HepG2 (cell line): ENCODE measurements around the gene WNT2B. TPM values are rescaled to one million over a fixed set of nuclear protein-coding genes. Genes with fewer than 3 reads are reported as not detected.
"Not testable (repeated sequence)": the region's sequence is repeated elsewhere in the genome, so short reads cannot be mapped to it uniquely, and the experiment has no call there.

Source experiments
- ATAC-seq: fragments of 200-7000 bp; cut with Tn5 transposase; 3 replicates; pipeline ENCODE4 v1.9.1; 2020; ENCODE audit warnings: mild to moderate bottlenecking, moderate library complexity
- BruUV-seq: library from RNA; stranded (reverse); fragments of 400-500 nt; replicated peaks from 2 replicates; lab custom pipeline; 2021; lab: Mats Ljungman, UMichigan
- CTCF ChIA-PET: fragments of 300-600 bp; formaldehyde crosslinking; extraction: SDS; loops from one replicate; lab custom pipeline; 2021; ENCODE audit warnings: low total read pairs, inconsistent platforms, low intra/inter-chr PET ratio; lab: Yijun Ruan, JAX
- POLR2A ChIA-PET: fragments of 350-600 bp; sonication (Branson Sonifier 250); formaldehyde crosslinking; loops from one replicate; lab custom pipeline; 2020; ENCODE audit warnings: antibody characterized with exemption, inconsistent platforms; lab: Yijun Ruan, JAX
- DNase-seq: peaks from one replicate; pipeline ENCODE4 v3.0.0-alpha.2; 2015; ENCODE audit warnings: low spot score
- FAIRE-seq: peaks from 3 replicates; lab custom pipeline; 2011; peaks lifted over from hg19 to GRCh38; lab: Jason Lieb, UNC
- H2AFZ ChIP-seq: one replicate; pipeline ENCODE4 v1.6.1; 2011; ENCODE audit warnings: low read length, inconsistent platforms
- H3K27ac ChIP-seq: fragments of 300-600 bp; 3 replicates; pipeline ENCODE4 v1.8.0; 2011; ENCODE audit warnings: mixed run types, mild to moderate bottlenecking, mixed read lengths, low read length, inconsistent platforms; ENCODE audit not compliant: insufficient read depth; ENCODE audit errors: extremely low read length
- H3K27me3 ChIP-seq, 2 experiments: fragments of 200-600 bp in 1 of 2; 2 replicates in 1 of 2; 3 replicates in 1 of 2; pipeline versions ENCODE4 v1.6.0 to v1.8.0; 2011; ENCODE audit warnings: low read length in 2 of 2, mild to moderate bottlenecking in 2 of 2, moderate library complexity in 2 of 2, inconsistent platforms in 1 of 2; ENCODE audit not compliant: insufficient read depth in 2 of 2, control insufficient read depth in 1 of 2
- H3K36me3 ChIP-seq, 2 experiments: fragments of 200-600 bp in 1 of 2; replicated peaks in 1 of 2; 2 replicates in 1 of 2; 3 replicates in 1 of 2; pipeline versions ENCODE4 v1.5.1 to v1.8.0; 2011; ENCODE audit warnings: low read length in 2 of 2, inconsistent platforms in 1 of 2; ENCODE audit not compliant: insufficient read depth in 2 of 2, control insufficient read depth in 1 of 2
- H3K4me1 ChIP-seq: 2 replicates; pipeline ENCODE4 v1.5.1; 2012; ENCODE audit warnings: low read length, inconsistent platforms; ENCODE audit not compliant: insufficient read depth
- H3K4me2 ChIP-seq: 2 replicates; pipeline ENCODE4 v1.6.0; 2011; ENCODE audit warnings: low read depth, low read length, inconsistent platforms
- H3K4me3 ChIP-seq, 3 experiments: fragments of 200-600 bp in 1 of 3; sonication (generic), shearing (Covaris generic) in 1 of 3; replicated peaks in 1 of 3; 2 replicates each; pipeline ENCODE4 v1.5.1; 2011 to 2016; ENCODE audit warnings: low read length in 3 of 3, inconsistent platforms in 2 of 3, low read depth in 2 of 3, mild to moderate bottlenecking in 2 of 3, control low read depth in 1 of 3, mixed read lengths in 1 of 3; ENCODE audit not compliant: insufficient read depth in 1 of 3
- H3K79me2 ChIP-seq: one replicate; pipeline ENCODE4 v1.6.1; 2011; ENCODE audit warnings: low read length, inconsistent platforms; ENCODE audit not compliant: insufficient read depth
- H3K9ac ChIP-seq: 2 replicates; pipeline ENCODE4 v1.6.0; 2011; ENCODE audit warnings: mild to moderate bottlenecking, low read depth, low read length, inconsistent platforms; ENCODE audit not compliant: insufficient read depth
- H3K9me3 ChIP-seq: 2 replicates; pipeline ENCODE4 v1.5.1; 2012; ENCODE audit warnings: mild to moderate bottlenecking, low read length
- H4K20me1 ChIP-seq: 2 replicates; pipeline ENCODE4 v1.6.0; 2011; ENCODE audit warnings: inconsistent platforms, mild to moderate bottlenecking, low read length, moderate library complexity; ENCODE audit not compliant: insufficient read depth
- MEIS2 ChIP-seq: sonication (generic); formaldehyde crosslinking; IDR thresholded peaks from 2 replicates; pipeline ENCODE4 v1.9.0; 2021; ENCODE audit warnings: mild to moderate bottlenecking, missing genetic modification reagents
- NBN ChIP-seq: fragments of 450-650 bp; conservative IDR thresholded peaks from 2 replicates; pipeline ENCODE4 v1.6.1; 2017
- STAG1 ChIP-seq: sonication (generic); formaldehyde crosslinking; IDR thresholded peaks from 2 replicates; pipeline ENCODE4 v1.4.0; 2020; ENCODE audit warnings: missing genetic modification reagents
- ZNF281 ChIP-seq: sonication (generic); formaldehyde crosslinking; IDR thresholded peaks from 2 replicates; pipeline ENCODE4 v1.4.0; 2020; ENCODE audit warnings: missing genetic modification reagents, borderline replicate concordance
- ZSCAN12 ChIP-seq: sonication (generic); formaldehyde crosslinking; IDR thresholded peaks from 2 replicates; pipeline ENCODE4 v1.9.0; 2021; ENCODE audit warnings: mild to moderate bottlenecking, missing genetic modification reagents
- WGBS: methylation state at CpG from one replicate; pipeline ENCODE4 v1.1.6; 2017; ENCODE audit warnings: low lambda C conversion rate; 5-methylcytosine and 5-hydroxymethylcytosine counted together
- in situ Hi-C: cut with HindIII; loops from 2 replicates; pipeline ENCODE4 v1.10.0; 2017; ENCODE audit warnings: low pct_unique_long_range_greater_than_20kb; ENCODE audit not compliant: extremely low pct_ligation_motif_present
- intact Hi-C: fragments of 100-400 bp; cut with micrococcal nuclease; formaldehyde crosslinking; loops from one replicate; pipeline ENCODE4 v1.10.0; 2022; ENCODE audit not compliant: unreplicated experiment
- polyA plus RNA-seq, 8 experiments: library from polyadenylated mRNA; depleted of rRNA in 3 of 8; stranded (reverse) in 7 of 8; unstranded in 1 of 8; fragments of >200 nt; fragmentation: Illumina TruSeq in 4 of 8; extraction: Trizol in 4 of 8; gene quantifications; 2 replicates each; pipeline versions ENCODE4 v1.2.1 to v1.2.3, GENCODE V29; 2011 to 2016; ENCODE audit warnings: low read depth in 4 of 8, missing spikeins in 1 of 8, mixed read lengths in 1 of 8; ENCODE audit not compliant: insufficient read depth in 1 of 8
- total RNA-seq, 5 experiments: library from RNA; depleted of rRNA; stranded (reverse); fragments of >200 nt; fragmentation: Illumina TruSeq; extraction: Trizol; gene quantifications; 2 replicates each; pipeline ENCODE4 v1.2.3, GENCODE V29; 2016; ENCODE audit warnings: low read depth in 1 of 5

WNT2B gene
- total and polyA plus RNA-seq, 2 of the 13 experiments (the other 11 are each of a cell fraction or from before 2014, with no cell fraction given) = 0.11 to 0.32 TPM

- 59% methylated on average over 7 of the region's 7 CpGs for WGBS
- in situ Hi-C loops, H3K9me3 ChIP-seq, H3K27me3 ChIP-seq, intact Hi-C loops, H3K79me2 ChIP-seq, CTCF ChIA-PET, DNase-seq, BruUV-seq, H3K4me3 ChIP-seq, H3K36me3 ChIP-seq, POLR2A ChIA-PET, H3K9ac ChIP-seq, ATAC-seq, H3K27ac ChIP-seq, H2AFZ ChIP-seq, FAIRE-seq, H3K4me2 ChIP-seq, H4K20me1 ChIP-seq: not testable (repeated sequence)
- H3K4me1 ChIP-seq = peaks cover 16% of the 10 kb centered on the region
Measured at GRCh38 chr1:112470324-112470723, 38.4 kb upstream of the WNT2B start.

- FAIRE-seq = no peak
- Histone ChIP-seq H2AFZ (no peak overlapping the region), H3K9me3 (no peaks in the 10 kb centered on the region), H3K9ac (no peak overlapping the region), H3K4me3 (no peak overlapping the region), H4K20me1 (no peaks in the 10 kb centered on the region), H3K27me3 (0 out of 5 replicates have a peak, but pooled peaks cover 0 to 3% of the 10 kb centered on the region in 2 experiments), H3K27ac (no peak overlapping the region), H3K36me3 (no peaks in the 10 kb centered on the region), H3K4me2 (no peak overlapping the region), H3K79me2 (no peaks in the 10 kb centered on the region), H3K4me1 (peaks cover 9% of the 10 kb centered on the region)
- POLR2A ChIA-PET = no interaction called here
- no peak for DNase-seq
- in situ Hi-C loops (no loop called here), intact Hi-C loops (no loop called here)
- TF ChIP-seq ZNF281 (CRISPR knock-in tag) = no peak
- no peak for TF ChIP-seq MEIS2 (CRISPR knock-in tag)
- TF ChIP-seq STAG1 (CRISPR knock-in tag) = no peak
- TF ChIP-seq NBN = no peak
- no peak for TF ChIP-seq ZSCAN12 (CRISPR knock-in tag)
- no CpG with 5 or more reads among the region's 3 CpGs for WGBS
- BruUV-seq = no TSS peak
- ATAC-seq = no peak
- CTCF ChIA-PET = no interaction called here
Measured at GRCh38 chr1:112470966-112471365, 37.8 kb upstream of the WNT2B start.
